SK-N-SH (cell line): ENCODE measurements around the gene ATP6V1G2.

Source experiments
- CTCF ChIP-seq: fragments of 200-600 bp; sonication (generic); IDR thresholded peaks from 2 replicates; pipeline ENCODE4 v1.6.1; 2017; ENCODE audit warnings: antibody characterized with exemption, mild to moderate bottlenecking, moderate library complexity
- EP300 ChIP-seq, 2 experiments: IDR thresholded peaks; 2 replicates each; pipeline versions ENCODE4 v1.4.0 to v1.6.1; 2012; ENCODE audit warnings: borderline replicate concordance in 1 of 2, low read depth in 1 of 2, low read length in 1 of 2
- JUND ChIP-seq: IDR thresholded peaks from 2 replicates; pipeline ENCODE4 v1.4.0; 2012
- POLR2AphosphoS5 ChIP-seq: IDR thresholded peaks from 2 replicates; pipeline ENCODE4 v1.6.1; 2012; ENCODE audit warnings: low read depth, low read length
- RCOR1 ChIP-seq: fragments of 150-350 bp; IDR thresholded peaks from 2 replicates; pipeline ENCODE4 v1.6.1; 2017; ENCODE audit warnings: antibody characterized with exemption, low read length
- REST ChIP-seq: IDR thresholded peaks from 2 replicates; pipeline ENCODE4 v1.6.1; 2012; ENCODE audit warnings: mild to moderate bottlenecking, low read depth, low read length, moderate library complexity
- RXRA ChIP-seq: IDR thresholded peaks from 2 replicates; pipeline ENCODE4 v1.4.0; 2012; ENCODE audit warnings: low read depth, mild to moderate bottlenecking, borderline replicate concordance
- SMC3 ChIP-seq: IDR thresholded peaks from 2 replicates; pipeline ENCODE4 v1.6.1; 2012; ENCODE audit warnings: low read depth, low read length, improper control_type of control experiment
- TAF1 ChIP-seq: IDR thresholded peaks from 2 replicates; pipeline ENCODE4 v1.6.1; 2012; ENCODE audit warnings: low read depth, mild to moderate bottlenecking, low read length, moderate library complexity, borderline replicate concordance
- TEAD4 ChIP-seq: IDR thresholded peaks from 2 replicates; pipeline ENCODE4 v1.4.0; 2012; ENCODE audit warnings: mild to moderate bottlenecking, borderline replicate concordance; ENCODE audit not compliant: insufficient read depth
- USF2 ChIP-seq: fragments of 150-350 bp; IDR thresholded peaks from 2 replicates; pipeline ENCODE4 v1.6.1; 2017; ENCODE audit warnings: antibody characterized with exemption, low read length, low read depth, borderline replicate concordance
- ZBTB33 ChIP-seq: IDR thresholded peaks from 2 replicates; pipeline ENCODE4 v1.4.0; 2012; ENCODE audit warnings: low read depth, borderline replicate concordance

GRCh38 chr6:31533455-31533841, 13.0 kb downstream of the ATP6V1G2 start:
- TF ChIP-seq CTCF (no peak), REST (no peak), RXRA (no peak), JUND (no peak), RCOR1 (no peak), SMC3 (no peak), USF2 (no peak), POLR2AphosphoS5 (no peak), EP300 (IDR thresholded peaks at IDR 0.05; ENCODE audit: borderline replicate concordance in 1 of 2, low read depth in 1 of 2, low read length in 1 of 2) (no peak), TEAD4 (no peak), ZBTB33 (no peak), TAF1 (no peak)
